ENCODE data around the gene SUMF2. TPM values are rescaled to one million over a fixed set of nuclear protein-coding genes. Genes with fewer than 3 reads are reported as not detected.
A peak's percentile ranks its signal among the peaks of the same experiment; 100 is the strongest.
"Not testable (repeated sequence)": the region's sequence is repeated elsewhere in the genome, so short reads cannot be mapped to it uniquely, and the experiment has no call there.

SUMF2 gene
- total RNA-seq (100 to 1,000 TPM in 4 of 5 donors, 10 to 100 TPM in 1; 88.9 to 339 (median 120) TPM), polyA plus RNA-seq (10 to 100 TPM; 40.8 to 71.5 (median 68.2) TPM)
- long read RNA-seq, donor 1, transcript SUMF2-208 (9 exons, 2,052 nt): major isoform, 11 of 14 reads
- long read RNA-seq, donor 1, partial matches to known transcripts: 0 of 14 reads
- long read RNA-seq, donor 1, other reads (novel, unspliced or antisense): 0 of 14 reads
- long read RNA-seq, donor 2, transcript SUMF2-208 (9 exons, 2,052 nt): major isoform, 17 of 89 reads
- long read RNA-seq, donor 2, partial matches to known transcripts: 63 of 89 reads
- long read RNA-seq, donor 2, other reads (novel, unspliced or antisense): 0 of 89 reads
- long read RNA-seq, donor 3, transcript SUMF2-208 (9 exons, 2,052 nt): major isoform, 7 of 12 reads
- long read RNA-seq, donor 3, partial matches to known transcripts: 0 of 12 reads
- long read RNA-seq, donor 3, other reads (novel, unspliced or antisense): 0 of 12 reads
- long read RNA-seq, donor 4, partial matches to known transcripts: 0 of 4 reads
- long read RNA-seq, donor 4, other reads (novel, unspliced or antisense): 0 of 4 reads
- long read RNA-seq, donor 5, transcript SUMF2-208 (9 exons, 2,052 nt): major isoform, 6 of 17 reads
- long read RNA-seq, donor 5, partial matches to known transcripts: 0 of 17 reads
- long read RNA-seq, donor 5, other reads (novel, unspliced or antisense): 5 of 17 reads
- long read RNA-seq, donor 6, transcript SUMF2-204 (8 exons, 1,683 nt): minor isoform, 5 of 67 reads
- long read RNA-seq, donor 6, transcript SUMF2-208 (9 exons, 2,052 nt): major isoform, 41 of 67 reads
- long read RNA-seq, donor 6, partial matches to known transcripts: 0 of 67 reads
- long read RNA-seq, donor 6, other reads (novel, unspliced or antisense): 0 of 67 reads
- long read RNA-seq, donor 7, transcript SUMF2-208 (9 exons, 2,052 nt): major isoform, 11 of 71 reads
- long read RNA-seq, donor 7, partial matches to known transcripts: 53 of 71 reads
- long read RNA-seq, donor 7, other reads (novel, unspliced or antisense): 0 of 71 reads
- long read RNA-seq, donor 8, transcript SUMF2-216 (3 exons, 1,195 nt): minor isoform, 6 of 19 reads
- long read RNA-seq, donor 8, transcript SUMF2-208 (9 exons, 2,052 nt): major isoform, 9 of 19 reads
- long read RNA-seq, donor 8, partial matches to known transcripts: 0 of 19 reads
- long read RNA-seq, donor 8, other reads (novel, unspliced or antisense): 0 of 19 reads
- long read RNA-seq, donor 9, transcript SUMF2-208 (9 exons, 2,052 nt): major isoform, 5 of 21 reads
- long read RNA-seq, donor 9, partial matches to known transcripts: 9 of 21 reads
- long read RNA-seq, donor 9, other reads (novel, unspliced or antisense): 0 of 21 reads
- long read RNA-seq, donor 10, transcript SUMF2-208 (9 exons, 2,052 nt): major isoform, 6 of 10 reads
- long read RNA-seq, donor 10, partial matches to known transcripts: 0 of 10 reads
- long read RNA-seq, donor 10, other reads (novel, unspliced or antisense): 0 of 10 reads

- Histone ChIP-seq H3K9me3 (no peaks in the 10 kb centered on the region), H3K27me3 (no peaks in the 10 kb centered on the region), H3K27ac (peak within 1 kb of the TSS; percentile 84 to 98 (median 96)), H3K4me1 (peaks cover 17 to 52% (median 36%) of the 10 kb centered on the region in 4 donors), H3K4me3 (peak within 1 kb of the TSS; percentile 55 to 94 (median 81)), H3K36me3 (peaks cover 10 to 57% (median 54%) of the 10 kb centered on the region in 4 donors)
- intact Hi-C loops (cut with DNase I; ENCODE audit: low total_unique reads): no loop called here
- DNase-seq: peak; percentile 92 to 97
- TF ChIP-seq POLR2A (IDR thresholded peaks at IDR 0.05) (peak in 1 of 4 donors; percentile 76), CTCF (IDR thresholded peaks at IDR 0.05) (peak in 1 of 7 experiments; percentile 15), POLR2AphosphoS5 (IDR thresholded peaks at IDR 0.05) (peak; percentile 83 to 98 (median 95)), EP300 (IDR thresholded peaks at IDR 0.05) (no peak)
- whole genome bisulfite sequencing, 5 donors: 0 to 1% (median 0%) methylated on average over 27 to 49 of the region's 49 CpGs
Measured at GRCh38 chr7:56063882-56064625, at the start of gene SUMF2. Gene SUMF2, plus strand, starts transcription at chr7:56064286. Its CDS starts 26 bp downstream, at chr7:56064312.

- H3K27ac ChIP-seq: not testable (repeated sequence)
- WGBS, 5 donors: 83 to 93% (median 89%) methylated on average over 3 of the region's 3 CpGs
- H3K36me3 ChIP-seq: peaks cover 7 to 85% (median 56%) of the 10 kb centered on the region in 4 donors
Measured at GRCh38 chr7:56017015-56017414, 47.1 kb upstream of the SUMF2 start.

GRCh38 chr7:56019501-56019900 lies 44.6 kb upstream of the SUMF2 start:
- H3K27ac ChIP-seq: no peak overlapping the region
- no peaks in the 10 kb centered on the region for H3K27me3 ChIP-seq
- H3K4me3 ChIP-seq: no peak overlapping the region
- peaks cover 7 to 74% (median 39%) of the 10 kb centered on the region in 4 donors for H3K36me3 ChIP-seq
- 73 to 88% (median 79%) methylated on average over 9 of the region's 9 CpGs for WGBS, 5 donors
- H3K9me3 ChIP-seq: no peaks in the 10 kb centered on the region
- TF ChIP-seq POLR2A (IDR thresholded peaks at IDR 0.05) (no peak), EP300 (IDR thresholded peaks at IDR 0.05) (no peak), POLR2AphosphoS5 (IDR thresholded peaks at IDR 0.05) (no peak), CTCF (IDR thresholded peaks at IDR 0.05) (no peak)
- intact Hi-C loops (cut with DNase I; ENCODE audit: low total_unique reads): no loop called here
- H3K4me1 ChIP-seq: no peaks in the 10 kb centered on the region
- no peak for DNase-seq

More at GRCh38 chr7:56017015-56017414, 47.1 kb upstream of the SUMF2 start:
- H3K27me3 ChIP-seq; intact Hi-C loops (cut with DNase I; ENCODE audit: low total_unique reads); DNase-seq; H3K4me1 ChIP-seq; H3K9me3 ChIP-seq; H3K4me3 ChIP-seq: not testable (repeated sequence)

- H3K4me3 ChIP-seq: no peak overlapping the region
Measured at GRCh38 chr7:56023500-56023899, 40.6 kb upstream of the SUMF2 start.

More at GRCh38 chr7:56023500-56023899, 40.6 kb upstream of the SUMF2 start:
- Histone ChIP-seq H3K9me3 (no peaks in the 10 kb centered on the region), H3K27me3 (no peaks in the 10 kb centered on the region), H3K27ac (no peak overlapping the region), H3K4me1 (no peaks in the 10 kb centered on the region), H3K36me3 (peaks cover 7 to 43% (median 30%) of the 10 kb centered on the region in 4 donors)
- no peak for TF ChIP-seq POLR2A (IDR thresholded peaks at IDR 0.05)
- no peak for TF ChIP-seq EP300 (IDR thresholded peaks at IDR 0.05)
- no peak for TF ChIP-seq CTCF (IDR thresholded peaks at IDR 0.05)
- TF ChIP-seq POLR2AphosphoS5 (IDR thresholded peaks at IDR 0.05): no peak
- intact Hi-C loops (cut with DNase I; ENCODE audit: low total_unique reads): no loop called here
- DNase-seq: no peak
